Spinal cord (tissue), 4 donors: ENCODE results near the gene OR5B21. TPM values are rescaled to one million over a fixed set of nuclear protein-coding genes. Genes with fewer than 3 reads are reported as not detected.

ENCODE experiments used
- polyA plus RNA-seq, 2 donors: library from polyadenylated mRNA; unstranded; fragments of 120-200 nt; gene quantifications; one replicate each; pipeline ENCODE4 v1.2.1, GENCODE V29; 2013; ENCODE audit not compliant: insufficient read length in 2 of 2
- total RNA-seq, 2 donors: library from RNA; depleted of rRNA in 1 of 2; stranded (reverse); fragments of 120-200 nt in 1 of 2; fragments of >200 nt in 1 of 2; gene quantifications; one replicate each; pipeline versions ENCODE4 v1.2.3 to v1.2.4, GENCODE V29; 2013 to 2014

The OR5B21 gene
- total and polyA plus RNA-seq, 4 donors: not detected

Other genes starting within 250 kb of the OR5B21 start
- not detected for gene OR10W1, start 239.8 kb downstream of the OR5B21 start, total RNA-seq
- not detected for gene OR10W1, start 239.8 kb downstream of the OR5B21 start, polyA plus RNA-seq
- gene OR5B17, start 149.0 kb downstream of the OR5B21 start, total RNA-seq: not detected
- gene OR5B17, start 149.0 kb downstream of the OR5B21 start, polyA plus RNA-seq: not detected
- gene OR5B3, start 101.2 kb downstream of the OR5B21 start, total RNA-seq: not detected
- gene OR5B3, start 101.2 kb downstream of the OR5B21 start, polyA plus RNA-seq: not detected
- gene OR5B2, start 80.0 kb downstream of the OR5B21 start, total RNA-seq: not detected
- gene OR5B2, start 80.0 kb downstream of the OR5B21 start, polyA plus RNA-seq: not detected
- under 1 TPM in 1 of 2 donors, not detected in 1; 0.20 TPM for gene OR5B12, start 65.9 kb downstream of the OR5B21 start, total RNA-seq
- gene OR5B12, start 65.9 kb downstream of the OR5B21 start, polyA plus RNA-seq: not detected
- 1 to 10 TPM; 5.8 to 6.4 TPM for gene LPXN, start 67.8 kb upstream of the OR5B21 start, total RNA-seq
- gene LPXN, start 67.8 kb upstream of the OR5B21 start, polyA plus RNA-seq: 1 to 10 TPM; 6.6 to 9.3 TPM
- 10 to 100 TPM; 49.8 to 58.5 TPM for gene ZFP91, start 71.0 kb upstream of the OR5B21 start, total RNA-seq
- 10 to 100 TPM; 52.1 to 63.4 TPM for gene ZFP91, start 71.0 kb upstream of the OR5B21 start, polyA plus RNA-seq
- gene CNTF, start 114.6 kb upstream of the OR5B21 start, total RNA-seq: 10 to 100 TPM in 1 of 2 donors, 1 to 10 TPM in 1; 1.8 to 11.9 TPM
- gene CNTF, start 114.6 kb upstream of the OR5B21 start, polyA plus RNA-seq: 1 to 10 TPM in 1 of 2 donors, under 1 TPM in 1; 0.98 to 1.4 TPM
- gene GLYAT, start 223.8 kb upstream of the OR5B21 start, total RNA-seq: under 1 TPM in 1 of 2 donors, not detected in 1; 0.10 TPM
- gene GLYAT, start 223.8 kb upstream of the OR5B21 start, polyA plus RNA-seq: under 1 TPM; 0.59 TPM